SK-N-SH (cell line): ENCODE results near the gene TLDC2. TPM values are rescaled to one million over a fixed set of nuclear protein-coding genes. Genes with fewer than 3 reads are reported as not detected.

Experiments used
- CTCF ChIA-PET: fragments of 300-600, 350-600 bp; formaldehyde crosslinking; extraction: SDS; loops from one replicate; lab custom pipeline; 2021; lab: Yijun Ruan, JAX
- POLR2A ChIA-PET: fragments of 350-600 bp; sonication (Branson Sonifier 250); formaldehyde crosslinking; extraction: SDS; loops from one replicate; lab custom pipeline; 2020; ENCODE audit warnings: antibody characterized with exemption, inconsistent platforms; lab: Yijun Ruan, JAX
- DNase-seq: peaks from one replicate; pipeline ENCODE4 v3.0.0; 2012
- H2AFZ ChIP-seq: fragments of 200-600 bp; sonication (generic); 2 replicates; pipeline ENCODE4 v1.8.1; 2016; ENCODE audit warnings: antibody characterized with exemption, mild to moderate bottlenecking, low read depth
- H3F3A ChIP-seq: fragments of 200-600 bp; sonication (generic); replicated peaks from 2 replicates; pipeline ENCODE3; 2016; ENCODE audit warnings: antibody characterized with exemption, mild to moderate bottlenecking; ENCODE audit not compliant: insufficient read depth
- H3K27ac ChIP-seq, 2 experiments: fragments of 200-500 bp in 1 of 2; fragments of 200-600 bp in 1 of 2; sonication (Bioruptor generic) in 1 of 2; sonication (generic), shearing (Covaris generic) in 1 of 2; 2 replicates each; pipeline versions ENCODE4 v1.5.1 to v1.6.1; 2014 to 2016; ENCODE audit warnings: low read depth in 2 of 2, inconsistent platforms in 1 of 2, low read length in 1 of 2, mild to moderate bottlenecking in 1 of 2, mixed read lengths in 1 of 2
- H3K27me3 ChIP-seq: fragments of 200-600 bp; sonication (generic), shearing (Covaris generic); 2 replicates; pipeline ENCODE4 v1.6.1; 2016; ENCODE audit warnings: mixed run types; ENCODE audit not compliant: insufficient read depth
- H3K36me3 ChIP-seq, 2 experiments: fragments of 200-500 bp in 1 of 2; fragments of 200-600 bp in 1 of 2; sonication (Bioruptor generic) in 1 of 2; sonication (generic) in 1 of 2; replicated peaks in 1 of 2; 2 replicates each; pipeline versions ENCODE3 to v1.5.1; 2014 to 2016; ENCODE audit warnings: low read length in 1 of 2, mild to moderate bottlenecking in 1 of 2; ENCODE audit not compliant: insufficient read depth in 2 of 2, control insufficient read depth in 1 of 2
- H3K4me1 ChIP-seq, 2 experiments: fragments of 200-500 bp in 1 of 2; fragments of 200-600 bp in 1 of 2; sonication (Bioruptor generic) in 1 of 2; sonication (generic), shearing (Covaris generic) in 1 of 2; 2 replicates each; pipeline versions ENCODE4 v1.5.1 to v1.6.1; 2014 to 2016; ENCODE audit warnings: low read depth in 1 of 2, low read length in 1 of 2, mixed run types in 1 of 2; ENCODE audit not compliant: insufficient read depth in 2 of 2, control insufficient read depth in 1 of 2
- H3K4me2 ChIP-seq: fragments of 200-600 bp; sonication (generic), shearing (Covaris generic); 2 replicates; pipeline ENCODE4 v1.6.1; 2017; ENCODE audit warnings: mixed run types
- H3K4me3 ChIP-seq, 2 experiments: fragments of 200-500 bp in 1 of 2; fragments of 200-600 bp in 1 of 2; sonication (Bioruptor generic) in 1 of 2; sonication (generic), shearing (Covaris generic) in 1 of 2; 2 replicates each; pipeline versions ENCODE4 v1.5.1 to v1.8.1; 2014 to 2016; ENCODE audit warnings: low read depth in 2 of 2, inconsistent platforms in 1 of 2, low read length in 1 of 2, mild to moderate bottlenecking in 1 of 2, mixed read lengths in 1 of 2, moderate library complexity in 1 of 2
- H3K79me2 ChIP-seq: fragments of 200-600 bp; sonication (generic); 2 replicates; pipeline ENCODE4 v1.8.1; 2017; ENCODE audit warnings: mild to moderate bottlenecking; ENCODE audit not compliant: insufficient read depth
- H3K9ac ChIP-seq: fragments of 200-600 bp; sonication (generic); 2 replicates; pipeline ENCODE4 v1.6.1; 2017; ENCODE audit warnings: mixed run types
- H3K9me2 ChIP-seq: fragments of 200-600 bp; sonication (generic); 2 replicates; pipeline ENCODE4 v1.6.1; 2017; ENCODE audit warnings: mixed run types
- H3K9me3 ChIP-seq: fragments of 200-600 bp; sonication (generic); 2 replicates; pipeline ENCODE4 v1.6.1; 2017; ENCODE audit warnings: mixed run types, mild to moderate bottlenecking, moderate library complexity
- H4K20me1 ChIP-seq: fragments of 200-600 bp; sonication (generic); 2 replicates; pipeline ENCODE4 v1.6.1; 2017; ENCODE audit warnings: mild to moderate bottlenecking, mixed run types; ENCODE audit not compliant: insufficient read depth
- EZH2phosphoT487 ChIP-seq: fragments of 200-600 bp; sonication (generic); IDR thresholded peaks from 2 replicates; pipeline ENCODE4 v1.6.1; 2017; ENCODE audit warnings: low read depth, mixed run types, mild to moderate bottlenecking, antibody characterized with exemption, moderate library complexity, borderline replicate concordance
- FOSL2 ChIP-seq: IDR thresholded peaks from 2 replicates; pipeline ENCODE4 v1.4.0; 2012; ENCODE audit warnings: low read depth, mild to moderate bottlenecking, moderate library complexity, borderline replicate concordance
- GABPA ChIP-seq: IDR thresholded peaks from 2 replicates; pipeline ENCODE4 v1.4.0; 2012; ENCODE audit warnings: low read depth, mild to moderate bottlenecking
- GATA2 ChIP-seq: sonication (generic); formaldehyde crosslinking; IDR thresholded peaks from 2 replicates; pipeline ENCODE4 v1.5.0; 2020; ENCODE audit warnings: mild to moderate bottlenecking, missing genetic modification reagents
- JUND ChIP-seq: IDR thresholded peaks from 2 replicates; pipeline ENCODE4 v1.4.0; 2012
- MEF2A ChIP-seq: IDR thresholded peaks from 2 replicates; pipeline ENCODE4 v1.4.0; 2012; ENCODE audit warnings: low read depth, borderline replicate concordance
- NFIC ChIP-seq: IDR thresholded peaks from 2 replicates; pipeline ENCODE4 v1.4.0; 2012; ENCODE audit warnings: borderline replicate concordance
- NRF1 ChIP-seq: IDR thresholded peaks from 2 replicates; pipeline ENCODE4 v1.6.1; 2012; ENCODE audit warnings: low read depth, mild to moderate bottlenecking, low read length
- RAD21 ChIP-seq: IDR thresholded peaks from 2 replicates; pipeline ENCODE4 v1.6.1; 2012; ENCODE audit warnings: mild to moderate bottlenecking, low read length
- TAF1 ChIP-seq: IDR thresholded peaks from 2 replicates; pipeline ENCODE4 v1.6.1; 2012; ENCODE audit warnings: low read depth, mild to moderate bottlenecking, low read length, moderate library complexity, borderline replicate concordance
- WGBS: methylation state at CpG from one replicate; pipeline ENCODE4 v1.1.6; 2017; ENCODE audit warnings: low lambda C conversion rate; 5-methylcytosine and 5-hydroxymethylcytosine counted together
- polyA plus RNA-seq, 3 experiments: library from polyadenylated mRNA; depleted of rRNA; stranded (reverse); fragments of >200 nt; gene quantifications; 2 replicates each; pipeline ENCODE4 v1.2.3, GENCODE V29; 2012
- TF ChIP-seq, protein P1 (sequence below): fragments of 150-350 bp; IDR thresholded peaks from 2 replicates; pipeline ENCODE4 v1.6.1; 2016; ENCODE audit warnings: mild to moderate bottlenecking, low read depth, low read length
- TF ChIP-seq, protein P2 (sequence below): fragments of 200-600 bp; sonication (generic); IDR thresholded peaks from 2 replicates; pipeline ENCODE4 v1.6.1; 2017; ENCODE audit warnings: antibody characterized with exemption, mild to moderate bottlenecking, moderate library complexity
- TF ChIP-seq, protein P3 (sequence below): IDR thresholded peaks from 2 replicates; pipeline ENCODE4 v1.6.1; 2012; ENCODE audit warnings: mild to moderate bottlenecking, low read depth, low read length, moderate library complexity
- TF ChIP-seq, protein P4 (sequence below): IDR thresholded peaks from 2 replicates; pipeline ENCODE4 v1.4.0; 2012; ENCODE audit warnings: low read depth
- TF ChIP-seq, protein P5 (sequence below): IDR thresholded peaks from 2 replicates; pipeline ENCODE4 v1.4.0; 2012; ENCODE audit warnings: low read depth, borderline replicate concordance

Gene TLDC2
- polyA plus RNA-seq, 1 of the 3 experiments (the other 2 are of a cell fraction): 0.02 TPM

DNA sequence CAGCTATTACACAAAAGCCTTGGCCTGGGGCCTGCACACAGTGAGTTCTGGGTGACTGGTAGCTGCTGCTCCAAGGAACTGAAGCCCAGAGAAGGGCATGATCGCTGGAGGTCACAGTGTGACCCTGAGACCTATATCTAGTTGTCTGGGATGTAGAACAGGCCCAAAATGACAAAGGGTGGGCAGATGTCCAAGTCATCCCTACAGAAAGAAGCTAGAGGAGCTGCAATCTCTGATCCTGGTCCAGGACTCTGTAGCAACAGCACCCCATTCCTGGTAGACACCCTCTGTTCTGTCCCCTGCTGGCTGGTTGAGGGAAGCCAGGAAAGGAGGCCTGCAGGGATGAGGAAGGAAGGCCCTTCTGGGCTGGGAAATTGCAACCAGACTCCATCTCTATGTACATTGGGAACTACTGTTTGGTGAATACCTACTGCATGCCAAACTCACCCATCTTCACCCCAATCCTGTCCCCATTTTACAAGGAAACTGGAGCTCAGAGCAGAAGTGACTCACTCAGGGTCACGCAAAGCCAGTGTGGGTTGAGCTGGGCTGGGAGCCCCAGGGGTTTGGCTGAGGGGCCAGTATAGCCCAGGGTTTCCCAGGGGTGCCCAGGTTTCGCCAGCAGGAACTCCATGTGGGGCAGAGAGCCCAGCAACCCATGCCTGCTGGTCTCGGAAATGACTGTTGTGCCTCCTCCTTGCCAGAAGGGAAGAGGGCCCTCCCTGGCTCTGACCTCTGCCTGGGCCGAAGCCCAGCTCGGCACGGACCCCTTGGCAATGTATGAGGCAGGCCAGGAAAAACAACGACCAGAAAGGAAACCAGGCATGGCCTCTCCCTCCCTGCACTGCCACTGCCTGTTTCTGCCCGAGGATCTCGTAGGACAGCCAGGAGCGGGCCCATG is 44.9 kb upstream of the TLDC2 start:
- POLR2A ChIA-PET: no interaction called here
- TF ChIP-seq, protein P1, sequence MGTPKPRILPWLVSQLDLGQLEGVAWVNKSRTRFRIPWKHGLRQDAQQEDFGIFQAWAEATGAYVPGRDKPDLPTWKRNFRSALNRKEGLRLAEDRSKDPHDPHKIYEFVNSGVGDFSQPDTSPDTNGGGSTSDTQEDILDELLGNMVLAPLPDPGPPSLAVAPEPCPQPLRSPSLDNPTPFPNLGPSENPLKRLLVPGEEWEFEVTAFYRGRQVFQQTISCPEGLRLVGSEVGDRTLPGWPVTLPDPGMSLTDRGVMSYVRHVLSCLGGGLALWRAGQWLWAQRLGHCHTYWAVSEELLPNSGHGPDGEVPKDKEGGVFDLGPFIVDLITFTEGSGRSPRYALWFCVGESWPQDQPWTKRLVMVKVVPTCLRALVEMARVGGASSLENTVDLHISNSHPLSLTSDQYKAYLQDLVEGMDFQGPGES: no peak
- TF ChIP-seq NFIC: no peak
- no peak for TF ChIP-seq EZH2phosphoT487
- no peak for TF ChIP-seq GABPA
- TF ChIP-seq, protein P2, sequence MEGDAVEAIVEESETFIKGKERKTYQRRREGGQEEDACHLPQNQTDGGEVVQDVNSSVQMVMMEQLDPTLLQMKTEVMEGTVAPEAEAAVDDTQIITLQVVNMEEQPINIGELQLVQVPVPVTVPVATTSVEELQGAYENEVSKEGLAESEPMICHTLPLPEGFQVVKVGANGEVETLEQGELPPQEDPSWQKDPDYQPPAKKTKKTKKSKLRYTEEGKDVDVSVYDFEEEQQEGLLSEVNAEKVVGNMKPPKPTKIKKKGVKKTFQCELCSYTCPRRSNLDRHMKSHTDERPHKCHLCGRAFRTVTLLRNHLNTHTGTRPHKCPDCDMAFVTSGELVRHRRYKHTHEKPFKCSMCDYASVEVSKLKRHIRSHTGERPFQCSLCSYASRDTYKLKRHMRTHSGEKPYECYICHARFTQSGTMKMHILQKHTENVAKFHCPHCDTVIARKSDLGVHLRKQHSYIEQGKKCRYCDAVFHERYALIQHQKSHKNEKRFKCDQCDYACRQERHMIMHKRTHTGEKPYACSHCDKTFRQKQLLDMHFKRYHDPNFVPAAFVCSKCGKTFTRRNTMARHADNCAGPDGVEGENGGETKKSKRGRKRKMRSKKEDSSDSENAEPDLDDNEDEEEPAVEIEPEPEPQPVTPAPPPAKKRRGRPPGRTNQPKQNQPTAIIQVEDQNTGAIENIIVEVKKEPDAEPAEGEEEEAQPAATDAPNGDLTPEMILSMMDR: peak; percentile 33; the same call in 1 of the 2 replicates
- TF ChIP-seq, all 33 proteins: peak for 1
- 84% methylated on average over 6 of the region's 11 CpGs for WGBS
- Histone ChIP-seq H3K4me1 (peaks cover 7 to 22% of the 10 kb centered on the region in 2 experiments; a peak in 3 of 4 replicates), H2AFZ (no peak overlapping the region), H3K9me2 (no peaks in the 10 kb centered on the region), H3K27ac (peak overlapping the region in 1 of 2 experiments; percentile 29; a peak in 1 of 4 replicates), H3K9ac (no peak overlapping the region), H4K20me1 (no peaks in the 10 kb centered on the region), H3F3A (peaks cover 7% of the 10 kb centered on the region), H3K4me2 (no peak overlapping the region), H3K79me2 (peaks cover 59% of the 10 kb centered on the region; the same call in 1 of the 2 replicates), H3K27me3 (no peaks in the 10 kb centered on the region), H3K4me3 (no peak overlapping the region), H3K9me3 (no peaks in the 10 kb centered on the region), H3K36me3 (peaks cover 19 to 20% of the 10 kb centered on the region in 2 experiments)
- peak; percentile 61 for DNase-seq
- CTCF ChIA-PET: interaction anchor here (0.6 to 1.5 kb wide), 7 partner anchors 11 to 273 kb away, joined by 3 to 10 read pairs (median 5); a partner anchor contains a TSS

DNA sequence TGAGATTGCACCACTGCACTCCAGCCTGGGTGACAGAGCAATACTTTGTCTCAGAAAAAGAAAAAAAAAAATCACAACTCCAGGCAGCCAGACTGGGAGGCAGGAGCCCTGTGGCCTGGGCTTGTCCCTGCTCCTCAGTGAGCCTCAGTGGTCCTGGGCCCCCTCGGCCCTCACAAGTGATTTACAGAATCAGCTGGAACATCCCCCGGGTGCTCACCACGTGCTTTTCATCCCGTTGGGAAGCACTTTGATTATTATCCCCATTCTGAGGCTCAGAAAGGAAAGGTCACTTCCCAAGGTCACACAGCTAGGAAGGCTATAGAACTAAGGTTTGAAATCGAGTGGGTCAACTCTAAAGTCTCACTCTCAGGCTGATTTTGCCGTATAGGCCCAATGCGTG is 43.1 kb upstream of the TLDC2 start:
- Histone ChIP-seq H3K36me3 (peaks cover 14 to 16% of the 10 kb centered on the region in 2 experiments), H2AFZ (no peak overlapping the region), H3K4me1 (peaks cover 7 to 23% of the 10 kb centered on the region in 2 experiments; a peak in 3 of 4 replicates), H3F3A (peaks cover 11% of the 10 kb centered on the region), H3K4me3 (no peak overlapping the region), H3K27ac (no peak overlapping the region), H3K27me3 (no peaks in the 10 kb centered on the region), H3K9ac (no peak overlapping the region), H3K9me2 (no peaks in the 10 kb centered on the region), H3K9me3 (no peaks in the 10 kb centered on the region), H3K79me2 (peaks cover 63% of the 10 kb centered on the region), H3K4me2 (no peak overlapping the region), H4K20me1 (no peaks in the 10 kb centered on the region)
- no peak for DNase-seq
- POLR2A ChIA-PET: no interaction called here
- 100% methylated on average over 6 of the region's 7 CpGs for WGBS
- CTCF ChIA-PET: interaction anchor here (0.9 to 5.0 kb wide), 2 partner anchors 24 to 30 kb away, joined by 3 to 28 read pairs; a partner anchor contains a TSS
- TF ChIP-seq, protein P3, sequence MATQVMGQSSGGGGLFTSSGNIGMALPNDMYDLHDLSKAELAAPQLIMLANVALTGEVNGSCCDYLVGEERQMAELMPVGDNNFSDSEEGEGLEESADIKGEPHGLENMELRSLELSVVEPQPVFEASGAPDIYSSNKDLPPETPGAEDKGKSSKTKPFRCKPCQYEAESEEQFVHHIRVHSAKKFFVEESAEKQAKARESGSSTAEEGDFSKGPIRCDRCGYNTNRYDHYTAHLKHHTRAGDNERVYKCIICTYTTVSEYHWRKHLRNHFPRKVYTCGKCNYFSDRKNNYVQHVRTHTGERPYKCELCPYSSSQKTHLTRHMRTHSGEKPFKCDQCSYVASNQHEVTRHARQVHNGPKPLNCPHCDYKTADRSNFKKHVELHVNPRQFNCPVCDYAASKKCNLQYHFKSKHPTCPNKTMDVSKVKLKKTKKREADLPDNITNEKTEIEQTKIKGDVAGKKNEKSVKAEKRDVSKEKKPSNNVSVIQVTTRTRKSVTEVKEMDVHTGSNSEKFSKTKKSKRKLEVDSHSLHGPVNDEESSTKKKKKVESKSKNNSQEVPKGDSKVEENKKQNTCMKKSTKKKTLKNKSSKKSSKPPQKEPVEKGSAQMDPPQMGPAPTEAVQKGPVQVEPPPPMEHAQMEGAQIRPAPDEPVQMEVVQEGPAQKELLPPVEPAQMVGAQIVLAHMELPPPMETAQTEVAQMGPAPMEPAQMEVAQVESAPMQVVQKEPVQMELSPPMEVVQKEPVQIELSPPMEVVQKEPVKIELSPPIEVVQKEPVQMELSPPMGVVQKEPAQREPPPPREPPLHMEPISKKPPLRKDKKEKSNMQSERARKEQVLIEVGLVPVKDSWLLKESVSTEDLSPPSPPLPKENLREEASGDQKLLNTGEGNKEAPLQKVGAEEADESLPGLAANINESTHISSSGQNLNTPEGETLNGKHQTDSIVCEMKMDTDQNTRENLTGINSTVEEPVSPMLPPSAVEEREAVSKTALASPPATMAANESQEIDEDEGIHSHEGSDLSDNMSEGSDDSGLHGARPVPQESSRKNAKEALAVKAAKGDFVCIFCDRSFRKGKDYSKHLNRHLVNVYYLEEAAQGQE: no peak
- TF ChIP-seq NRF1: no peak
- TF ChIP-seq, protein P4, sequence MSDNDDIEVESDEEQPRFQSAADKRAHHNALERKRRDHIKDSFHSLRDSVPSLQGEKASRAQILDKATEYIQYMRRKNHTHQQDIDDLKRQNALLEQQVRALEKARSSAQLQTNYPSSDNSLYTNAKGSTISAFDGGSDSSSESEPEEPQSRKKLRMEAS: no peak
- TF ChIP-seq JUND: no peak
- no peak for TF ChIP-seq FOSL2
- TF ChIP-seq GABPA: no peak
- no peak for TF ChIP-seq GATA2 (CRISPR knock-in tag)
- no peak for TF ChIP-seq TAF1
- no peak for TF ChIP-seq RAD21
- TF ChIP-seq, protein P5, sequence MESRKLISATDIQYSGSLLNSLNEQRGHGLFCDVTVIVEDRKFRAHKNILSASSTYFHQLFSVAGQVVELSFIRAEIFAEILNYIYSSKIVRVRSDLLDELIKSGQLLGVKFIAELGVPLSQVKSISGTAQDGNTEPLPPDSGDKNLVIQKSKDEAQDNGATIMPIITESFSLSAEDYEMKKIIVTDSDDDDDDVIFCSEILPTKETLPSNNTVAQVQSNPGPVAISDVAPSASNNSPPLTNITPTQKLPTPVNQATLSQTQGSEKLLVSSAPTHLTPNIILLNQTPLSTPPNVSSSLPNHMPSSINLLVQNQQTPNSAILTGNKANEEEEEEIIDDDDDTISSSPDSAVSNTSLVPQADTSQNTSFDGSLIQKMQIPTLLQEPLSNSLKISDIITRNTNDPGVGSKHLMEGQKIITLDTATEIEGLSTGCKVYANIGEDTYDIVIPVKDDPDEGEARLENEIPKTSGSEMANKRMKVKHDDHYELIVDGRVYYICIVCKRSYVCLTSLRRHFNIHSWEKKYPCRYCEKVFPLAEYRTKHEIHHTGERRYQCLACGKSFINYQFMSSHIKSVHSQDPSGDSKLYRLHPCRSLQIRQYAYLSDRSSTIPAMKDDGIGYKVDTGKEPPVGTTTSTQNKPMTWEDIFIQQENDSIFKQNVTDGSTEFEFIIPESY: no peak
- no peak for TF ChIP-seq MEF2A
